OCI-LY3 (cell line): ENCODE data around the gene SLC13A1.

Source experiments
- EZH2phosphoT487 ChIP-seq: fragments of 200-600 bp; shearing (Covaris generic); IDR thresholded peaks from 2 replicates; pipeline ENCODE4 v1.6.1; 2018; ENCODE audit warnings: antibody characterized with exemption, mixed run types, low read depth
- TF ChIP-seq, protein P1 (sequence below): fragments of 200-600, 300-600 bp; sonication (generic); IDR thresholded peaks from 2 replicates; pipeline ENCODE4 v1.5.1; 2014; ENCODE audit warnings: antibody characterized with exemption, low read length, low read depth

DNA sequence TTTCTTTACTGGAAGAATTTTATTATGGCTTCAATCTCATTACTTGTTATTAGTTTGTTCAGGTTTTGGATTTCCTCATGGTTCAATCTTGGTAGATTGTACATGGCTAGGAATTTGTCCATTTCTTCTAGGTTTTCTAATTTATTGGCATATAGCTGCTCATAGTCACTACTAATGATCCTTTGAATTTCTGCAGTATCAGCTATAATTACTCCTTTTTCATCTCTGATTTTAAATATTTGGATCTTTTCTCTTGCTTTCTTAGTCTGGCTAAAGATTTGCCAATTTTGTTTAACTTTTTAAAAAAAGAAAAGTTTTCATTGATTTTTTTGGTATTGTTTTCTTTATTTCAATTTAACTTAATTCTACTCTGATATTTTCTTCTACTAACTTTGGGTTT is 59.2 kb downstream of the SLC13A1 start:
- TF ChIP-seq, protein P1, sequence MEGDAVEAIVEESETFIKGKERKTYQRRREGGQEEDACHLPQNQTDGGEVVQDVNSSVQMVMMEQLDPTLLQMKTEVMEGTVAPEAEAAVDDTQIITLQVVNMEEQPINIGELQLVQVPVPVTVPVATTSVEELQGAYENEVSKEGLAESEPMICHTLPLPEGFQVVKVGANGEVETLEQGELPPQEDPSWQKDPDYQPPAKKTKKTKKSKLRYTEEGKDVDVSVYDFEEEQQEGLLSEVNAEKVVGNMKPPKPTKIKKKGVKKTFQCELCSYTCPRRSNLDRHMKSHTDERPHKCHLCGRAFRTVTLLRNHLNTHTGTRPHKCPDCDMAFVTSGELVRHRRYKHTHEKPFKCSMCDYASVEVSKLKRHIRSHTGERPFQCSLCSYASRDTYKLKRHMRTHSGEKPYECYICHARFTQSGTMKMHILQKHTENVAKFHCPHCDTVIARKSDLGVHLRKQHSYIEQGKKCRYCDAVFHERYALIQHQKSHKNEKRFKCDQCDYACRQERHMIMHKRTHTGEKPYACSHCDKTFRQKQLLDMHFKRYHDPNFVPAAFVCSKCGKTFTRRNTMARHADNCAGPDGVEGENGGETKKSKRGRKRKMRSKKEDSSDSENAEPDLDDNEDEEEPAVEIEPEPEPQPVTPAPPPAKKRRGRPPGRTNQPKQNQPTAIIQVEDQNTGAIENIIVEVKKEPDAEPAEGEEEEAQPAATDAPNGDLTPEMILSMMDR: no peak
- TF ChIP-seq EZH2phosphoT487: no peak
